Endothelial cell (in vitro differentiated cells): ENCODE results near the gene LMF1. TPM values are rescaled to one million over a fixed set of nuclear protein-coding genes. Genes with fewer than 3 reads are reported as not detected.

Experiments used
- DNase-seq: peaks from one replicate; pipeline ENCODE4 v3.0.0; 2021; ENCODE audit warnings: low spot score
- H3K27ac Mint-ChIP-seq: one replicate; pipeline ENCODE4 v1.8.0; 2021; ENCODE audit warnings: mixed read lengths, inconsistent platforms; ENCODE audit not compliant: unreplicated experiment
- H3K27me3 Mint-ChIP-seq: one replicate; pipeline ENCODE4 v1.8.0; 2021; ENCODE audit warnings: mild to moderate bottlenecking, moderate library complexity, mixed read lengths, inconsistent platforms; ENCODE audit not compliant: unreplicated experiment
- H3K36me3 Mint-ChIP-seq: one replicate; pipeline ENCODE4 v1.8.0; 2021; ENCODE audit warnings: mild to moderate bottlenecking, low read depth, mixed read lengths, inconsistent platforms; ENCODE audit not compliant: unreplicated experiment
- H3K4me1 Mint-ChIP-seq: one replicate; pipeline ENCODE4 v1.8.0; 2021; ENCODE audit warnings: mild to moderate bottlenecking, mixed read lengths, inconsistent platforms; ENCODE audit not compliant: unreplicated experiment
- H3K4me3 Mint-ChIP-seq: one replicate; pipeline ENCODE4 v1.8.0; 2021; ENCODE audit warnings: mild to moderate bottlenecking, mixed read lengths, inconsistent platforms; ENCODE audit not compliant: unreplicated experiment
- H3K9me3 Mint-ChIP-seq: one replicate; pipeline ENCODE4 v1.8.0; 2021; ENCODE audit warnings: mixed read lengths, inconsistent platforms; ENCODE audit not compliant: unreplicated experiment
- CTCF ChIP-seq: fragments of 200-600 bp; sonication (generic); IDR thresholded peaks from one replicate; pipeline ENCODE4 v1.5.0; 2021; ENCODE audit warnings: antibody characterized with exemption; ENCODE audit not compliant: unreplicated experiment
- total RNA-seq: library from RNA; stranded (reverse); fragmentation: NEBNext Ultra II Directional; extraction: Animal tissue kit (Norgen Biotek cat#: 25700); gene quantifications from one replicate; pipeline ENCODE4 v1.2.1, GENCODE V29; 2021; ENCODE audit not compliant: unreplicated experiment

Gene LMF1
- total RNA-seq, 1 donor from 2014 or later: 21.7 TPM

GRCh38 chr16:898761-899682 lies 71.8 kb downstream of the LMF1 start:
- Mint-ChIP-seq H3K27me3 (peaks cover 6% of the 10 kb centered on the region), H3K27ac (no peak overlapping the region), H3K36me3 (no peaks in the 10 kb centered on the region), H3K4me1 (no peaks in the 10 kb centered on the region), H3K4me3 (no peak overlapping the region), H3K9me3 (no peaks in the 10 kb centered on the region)
- no peak for TF ChIP-seq CTCF
- no peak for DNase-seq

- TF ChIP-seq CTCF: no peak
- Mint-ChIP-seq H3K27me3 (peaks cover 6% of the 10 kb centered on the region), H3K4me3 (no peak overlapping the region), H3K27ac (no peak overlapping the region), H3K36me3 (no peaks in the 10 kb centered on the region), H3K4me1 (no peaks in the 10 kb centered on the region), H3K9me3 (no peaks in the 10 kb centered on the region)
- DNase-seq: no peak
Measured at GRCh38 chr16:898216-898615, 72.6 kb downstream of the LMF1 start.

- H3K27me3 Mint-ChIP-seq: peaks cover 9% of the 10 kb centered on the region
- H3K36me3 Mint-ChIP-seq: no peaks in the 10 kb centered on the region
- H3K4me1 Mint-ChIP-seq: no peaks in the 10 kb centered on the region
- no peak overlapping the region for H3K27ac Mint-ChIP-seq
- no peak for TF ChIP-seq CTCF
- no peak overlapping the region for H3K4me3 Mint-ChIP-seq
- DNase-seq: no peak
- no peaks in the 10 kb centered on the region for H3K9me3 Mint-ChIP-seq
Measured at GRCh38 chr16:897701-898100, 73.1 kb downstream of the LMF1 start.

- no peak for TF ChIP-seq CTCF
- no peak overlapping the region for H3K4me3 Mint-ChIP-seq
- H3K36me3 Mint-ChIP-seq: no peaks in the 10 kb centered on the region
- H3K27me3 Mint-ChIP-seq: peaks cover 9% of the 10 kb centered on the region
- H3K4me1 Mint-ChIP-seq: no peaks in the 10 kb centered on the region
- H3K27ac Mint-ChIP-seq: no peak overlapping the region
- no peaks in the 10 kb centered on the region for H3K9me3 Mint-ChIP-seq
- no peak for DNase-seq
Measured at GRCh38 chr16:897200-897543, 73.6 kb downstream of the LMF1 start.
